ENCODE measurements around the gene RAB9B.

- TF ChIP-seq CTCF (conservative IDR thresholded peaks at IDR 0.05 in 1 of 2, IDR thresholded peaks at IDR 0.05 in 1 of 2; ENCODE audit: low read depth in 1 of 2, low read length in 2 of 2): no peak
- no peak for TF ChIP-seq EZH2 (IDR thresholded peaks at IDR 0.05; ENCODE audit: low read length, missing control alignments)
Observed at GRCh38 chrX:103779141-103779789, 52.8 kb downstream of the RAB9B start.
